A549 (cell line): ENCODE measurements around the gene HHATL.

ENCODE experiments used
- ESRRA ChIP-seq: fragments of 150-350 bp; IDR thresholded peaks from 2 replicates; pipeline ENCODE4 v1.6.1; 2014; ENCODE audit warnings: mild to moderate bottlenecking, low read length, borderline replicate concordance
- HOXA7 ChIP-seq: fragments of 250-450 bp; sonication (Bioruptor Pico); IDR thresholded peaks from 2 replicates; pipeline ENCODE4 v1.5.0; 2020; ENCODE audit warnings: mild to moderate bottlenecking, moderate library complexity
- POLR2A ChIP-seq: IDR thresholded peaks from 2 replicates; pipeline ENCODE4 v1.6.1; 2012; ENCODE audit warnings: mild to moderate bottlenecking, low read length
- TF ChIP-seq, protein P1 (sequence below): fragments of >200 bp; sonication (Bioruptor Twin); formaldehyde crosslinking; IDR thresholded peaks from 3 replicates; pipeline ENCODE4 v1.5.1; 2016

DNA sequence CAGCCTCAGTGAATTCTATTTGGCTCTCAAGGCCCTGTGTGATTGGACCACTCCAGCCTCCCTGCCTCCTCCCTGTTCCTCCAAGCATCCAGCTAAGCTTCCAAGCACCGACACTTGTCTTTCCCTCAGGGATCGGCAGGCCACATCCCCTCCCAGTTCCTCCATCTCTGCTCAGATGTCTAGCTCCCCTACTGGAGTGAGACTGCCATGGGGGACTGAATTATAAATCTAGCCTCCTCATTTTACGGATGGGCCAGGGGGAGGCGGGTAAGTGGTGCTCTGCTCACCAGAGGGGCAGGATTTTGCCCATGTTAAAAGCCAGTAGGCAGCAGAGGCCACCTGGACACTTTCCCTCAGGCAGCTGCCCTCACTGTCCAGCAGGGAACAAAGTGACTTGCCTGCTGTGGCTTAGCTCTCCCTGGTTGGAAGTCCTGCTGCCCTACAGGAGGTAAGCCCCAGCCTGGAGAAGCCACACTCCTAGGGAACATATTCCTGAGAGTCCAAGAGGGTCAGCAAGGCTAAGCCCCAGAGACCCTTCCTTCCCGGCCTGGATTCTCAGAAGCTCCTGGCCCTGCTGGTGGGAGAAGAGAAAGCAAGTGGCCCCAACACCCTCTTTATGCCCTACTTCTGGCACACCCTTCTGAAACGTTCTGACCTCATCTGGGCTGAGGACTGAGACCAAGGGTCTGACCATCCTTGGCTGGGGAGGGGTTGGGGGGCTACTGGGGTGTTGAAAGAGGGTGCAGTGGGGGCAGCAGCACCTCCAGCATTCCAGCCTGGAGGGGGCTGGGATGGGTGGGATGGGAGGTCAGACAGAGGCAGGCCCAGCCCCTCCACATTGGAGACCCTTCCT, 9.1 kb upstream of the HHATL start:
- TF ChIP-seq, protein P1, sequence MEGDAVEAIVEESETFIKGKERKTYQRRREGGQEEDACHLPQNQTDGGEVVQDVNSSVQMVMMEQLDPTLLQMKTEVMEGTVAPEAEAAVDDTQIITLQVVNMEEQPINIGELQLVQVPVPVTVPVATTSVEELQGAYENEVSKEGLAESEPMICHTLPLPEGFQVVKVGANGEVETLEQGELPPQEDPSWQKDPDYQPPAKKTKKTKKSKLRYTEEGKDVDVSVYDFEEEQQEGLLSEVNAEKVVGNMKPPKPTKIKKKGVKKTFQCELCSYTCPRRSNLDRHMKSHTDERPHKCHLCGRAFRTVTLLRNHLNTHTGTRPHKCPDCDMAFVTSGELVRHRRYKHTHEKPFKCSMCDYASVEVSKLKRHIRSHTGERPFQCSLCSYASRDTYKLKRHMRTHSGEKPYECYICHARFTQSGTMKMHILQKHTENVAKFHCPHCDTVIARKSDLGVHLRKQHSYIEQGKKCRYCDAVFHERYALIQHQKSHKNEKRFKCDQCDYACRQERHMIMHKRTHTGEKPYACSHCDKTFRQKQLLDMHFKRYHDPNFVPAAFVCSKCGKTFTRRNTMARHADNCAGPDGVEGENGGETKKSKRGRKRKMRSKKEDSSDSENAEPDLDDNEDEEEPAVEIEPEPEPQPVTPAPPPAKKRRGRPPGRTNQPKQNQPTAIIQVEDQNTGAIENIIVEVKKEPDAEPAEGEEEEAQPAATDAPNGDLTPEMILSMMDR, result no peak
- TF ChIP-seq POLR2A, result no peak
- TF ChIP-seq HOXA7 (CRISPR knock-in tag), result no peak
- no peak for TF ChIP-seq ESRRA
